DMS 273 treated with DMSO at 0.1 percent for 48 hours (cell line): ENCODE measurements around the gene ZC3H8.
A peak's percentile ranks its signal among the peaks of the same experiment; 100 is the strongest.
"Not testable (repeated sequence)": the region's sequence is repeated elsewhere in the genome, so short reads cannot be mapped to it uniquely, and the experiment has no call there.

Experiments
- DNase-seq: peaks from one replicate; lab custom pipeline; 2025; lab: John Stamatoyannopoulos, UW

ZC3H8 gene

GRCh38 chr2:112259509-112260294 lies 4.9 kb upstream of the ZC3H8 start:
- DNase-seq, result peak; percentile 58

DNA sequence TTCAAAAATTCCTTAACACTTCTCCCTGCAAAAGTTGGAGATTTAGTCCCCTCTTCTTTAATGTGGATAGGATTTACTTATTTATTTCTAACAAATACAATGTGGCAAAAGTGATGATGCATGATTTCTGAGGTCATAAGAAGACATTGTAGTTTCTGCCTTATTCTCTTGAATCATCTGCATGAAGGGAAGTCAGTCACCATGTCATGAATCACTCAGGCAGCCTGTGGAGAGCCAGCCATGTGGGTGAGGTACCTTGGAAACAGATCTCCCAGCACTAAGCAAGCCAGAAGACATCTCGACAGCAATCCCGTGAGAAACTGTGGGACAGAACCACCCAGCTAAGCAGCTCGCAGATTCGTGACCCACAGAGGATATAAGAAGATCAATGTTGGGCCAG lies 2.7 kb upstream of the ZC3H8 start:
- no peak for DNase-seq

GRCh38 chr2:112256654-112257053 lies 1.8 kb upstream of the ZC3H8 start:
- DNase-seq, result no peak

- DNase-seq, result no peak
Observed at GRCh38 chr2:112255875-112256274, 1.0 kb upstream of the ZC3H8 start.

DNA sequence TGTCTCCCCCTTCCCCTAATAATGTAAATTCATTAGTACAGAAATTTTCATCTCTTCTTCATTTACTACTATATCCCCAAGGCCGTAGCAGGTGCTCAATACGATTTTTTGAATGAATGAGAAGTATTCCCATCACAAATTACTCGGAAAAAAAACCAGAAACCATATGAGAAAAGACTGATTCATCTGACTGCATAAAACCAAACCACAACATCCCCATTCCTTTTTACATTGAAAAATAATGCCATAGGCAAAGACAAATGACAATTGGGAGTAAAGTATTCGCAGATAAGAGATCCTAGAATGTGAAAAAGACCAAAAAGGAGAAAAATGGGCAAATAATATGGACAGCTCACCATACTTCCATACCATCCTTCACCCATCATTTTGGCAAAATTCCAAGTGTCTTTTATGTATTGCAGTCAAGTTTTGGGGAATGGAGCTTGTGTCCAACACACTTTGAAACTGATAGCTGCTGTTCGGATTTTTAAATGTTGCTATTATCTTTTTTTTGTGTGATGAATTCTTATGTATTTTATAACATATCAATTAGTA lies 1.5 kb downstream of the ZC3H8 start:
- DNase-seq, result no peak

DNA sequence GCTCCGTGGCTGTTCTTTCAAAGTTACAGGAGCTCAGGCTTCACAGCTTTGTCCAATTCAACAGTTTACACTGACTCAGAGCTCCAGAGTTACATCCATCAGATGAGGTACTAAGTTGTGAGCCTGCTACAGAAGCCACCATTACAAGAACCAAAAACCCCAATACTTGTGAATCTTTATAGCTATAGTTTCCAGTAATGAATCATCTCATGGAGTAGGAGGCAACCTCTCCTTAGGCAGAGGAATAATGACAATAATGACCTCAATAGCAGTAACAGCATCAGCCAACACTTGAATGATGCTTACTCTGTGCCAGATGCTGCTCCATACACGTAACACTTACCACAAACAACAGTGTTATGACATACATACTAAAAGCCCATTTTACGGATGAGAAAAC lies 3.6 kb downstream of the ZC3H8 start:
- DNase-seq, result no peak

GRCh38 chr2:112244854-112245253 lies 10.0 kb downstream of the ZC3H8 start:
- no peak for DNase-seq

- no peak for DNase-seq
Observed at GRCh38 chr2:112243233-112243632, 11.6 kb downstream of the ZC3H8 start.

DNA sequence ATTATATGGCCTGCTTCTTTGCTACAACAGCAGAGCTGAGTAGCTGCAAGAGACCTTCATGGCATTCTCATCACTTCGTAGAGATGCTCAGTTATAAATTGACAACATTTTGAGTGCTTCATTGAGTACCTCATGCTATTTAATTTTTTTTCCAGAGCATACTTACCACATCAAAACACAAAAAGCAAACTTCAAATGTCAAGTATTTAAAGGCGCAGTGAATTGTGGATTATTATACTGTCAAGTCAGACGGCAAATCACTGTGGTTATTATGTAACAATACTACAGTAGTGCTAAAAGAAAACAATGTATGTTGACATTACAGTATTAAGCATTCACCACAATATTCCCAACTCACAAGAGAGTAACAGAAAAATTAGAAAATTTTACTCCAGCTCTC lies 12.5 kb downstream of the ZC3H8 start:
- no peak for DNase-seq

GRCh38 chr2:112239862-112240261 lies 15.0 kb downstream of the ZC3H8 start:
- no peak for DNase-seq

DNA sequence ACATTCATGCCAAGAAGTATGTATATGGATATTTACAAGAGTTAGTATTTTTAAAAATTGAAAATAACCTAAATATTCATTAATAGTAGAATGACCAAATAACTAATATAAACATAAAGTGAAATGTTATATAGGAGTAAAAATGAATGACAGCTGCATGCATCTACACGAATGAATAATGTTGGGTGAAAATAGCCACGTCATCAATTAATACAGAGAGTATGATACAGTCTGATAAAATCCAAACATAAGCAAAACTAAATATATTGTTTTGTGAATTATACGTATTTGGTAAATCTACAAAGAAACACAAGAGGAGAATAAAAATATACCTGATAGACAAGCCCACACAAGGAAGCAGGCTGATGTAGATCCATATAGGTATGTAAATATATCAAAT lies 24.5 kb downstream of the ZC3H8 start:
- DNase-seq, result no peak

DNA sequence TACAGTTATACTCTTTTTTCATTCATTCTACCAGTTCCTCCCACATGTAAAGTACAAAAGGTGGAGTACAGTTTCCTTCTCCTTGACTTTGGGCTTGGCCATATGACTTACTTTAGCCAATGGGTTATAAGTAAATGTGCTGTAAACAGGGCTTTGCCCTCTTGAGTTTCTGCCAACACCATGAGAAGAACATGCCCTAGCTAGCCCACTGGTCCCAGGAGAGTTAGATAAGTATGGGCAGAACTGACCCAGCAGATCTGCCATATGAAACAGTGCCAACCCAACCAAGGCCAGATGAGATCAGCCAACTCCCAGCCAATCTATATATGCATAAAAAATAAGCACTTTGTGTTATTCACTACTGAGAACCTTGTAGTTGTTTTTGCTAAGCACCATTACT lies 25.5 kb downstream of the ZC3H8 start:
- peak; percentile 91 for DNase-seq

DNA sequence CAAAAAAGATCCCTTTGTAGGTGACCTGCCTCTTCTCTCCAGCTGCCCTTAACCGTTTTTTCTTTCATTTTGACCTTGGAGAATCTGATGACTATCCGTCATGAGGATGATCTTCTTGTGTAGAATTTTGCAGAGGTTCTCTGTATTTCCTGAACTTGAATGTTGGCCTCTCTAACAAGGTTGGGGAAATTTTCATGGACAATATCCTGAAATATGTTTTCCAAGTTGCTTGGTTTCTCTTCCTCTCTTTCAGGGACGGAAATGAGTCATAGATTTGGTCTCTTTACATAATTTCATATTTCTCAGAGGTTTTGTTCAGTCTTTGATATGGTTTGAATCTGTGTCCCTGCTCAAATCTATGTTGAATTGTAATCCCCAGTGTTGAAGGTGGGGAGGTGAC lies 34.0 kb downstream of the ZC3H8 start:
- no peak for DNase-seq

DNA sequence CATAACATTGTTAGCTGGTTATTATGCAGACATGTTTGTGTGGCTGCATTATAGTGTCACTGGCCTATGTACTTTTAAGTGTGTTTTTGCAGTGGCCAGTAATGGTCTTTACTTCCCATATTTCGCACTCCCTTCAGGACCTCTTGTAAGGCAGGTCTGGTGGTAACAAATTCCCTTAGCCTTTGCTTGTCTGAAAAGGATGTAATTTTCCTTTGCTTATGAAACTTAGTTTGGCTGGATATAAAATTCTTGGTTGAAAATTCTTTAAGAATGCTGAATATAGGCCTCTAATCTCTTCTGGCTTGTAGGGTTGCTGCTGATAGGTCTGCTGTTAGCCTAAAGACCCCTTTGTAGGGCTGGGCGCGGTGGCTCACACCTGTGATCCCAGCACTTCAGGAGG lies 34.7 kb downstream of the ZC3H8 start:
- DNase-seq, result no peak

DNA sequence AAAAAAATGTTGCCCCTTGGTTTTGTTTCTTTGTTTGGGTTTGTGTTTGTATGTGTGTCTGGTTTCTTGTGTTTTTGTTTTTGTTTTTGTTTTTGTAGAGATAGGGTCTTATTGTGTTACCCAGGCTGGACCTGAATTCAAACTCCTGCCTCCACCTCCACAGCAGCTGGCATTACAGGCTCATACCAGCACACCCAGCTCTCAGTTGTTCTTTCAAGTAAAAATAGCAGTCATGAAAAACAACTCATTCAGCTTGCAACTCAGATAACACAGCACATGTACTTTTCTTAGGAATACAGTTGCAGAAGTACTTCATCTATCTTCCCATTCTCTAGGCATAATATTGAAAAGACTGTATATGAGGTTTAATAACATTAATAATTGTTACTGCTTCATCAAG lies 37.0 kb downstream of the ZC3H8 start:
- no peak for DNase-seq

DNA sequence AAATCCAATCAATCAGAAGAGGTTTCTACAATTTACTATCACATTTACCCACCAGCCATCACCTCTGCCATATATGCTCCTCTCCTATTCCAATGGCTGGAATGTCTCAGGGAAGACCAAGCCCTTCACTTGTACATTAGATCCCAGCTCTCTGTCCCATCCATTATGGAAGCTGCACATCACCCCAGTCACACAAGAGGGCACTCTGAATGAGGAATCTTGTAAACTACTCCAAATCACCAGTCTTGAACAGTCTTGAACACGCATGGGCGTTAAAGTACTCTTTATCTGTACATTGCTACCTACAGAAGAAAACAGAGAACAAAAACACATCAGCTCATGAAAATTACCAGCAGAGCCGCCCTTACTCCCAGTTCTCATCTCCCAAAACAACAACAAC lies 38.7 kb downstream of the ZC3H8 start:
- DNase-seq, result no peak

GRCh38 chr2:112207905-112208304 lies 46.9 kb downstream of the ZC3H8 start:
- DNase-seq, result not testable (repeated sequence)

- DNase-seq, result peak; percentile 18
Observed at GRCh38 chr2:112204411-112204810, 50.4 kb downstream of the ZC3H8 start.

DNA sequence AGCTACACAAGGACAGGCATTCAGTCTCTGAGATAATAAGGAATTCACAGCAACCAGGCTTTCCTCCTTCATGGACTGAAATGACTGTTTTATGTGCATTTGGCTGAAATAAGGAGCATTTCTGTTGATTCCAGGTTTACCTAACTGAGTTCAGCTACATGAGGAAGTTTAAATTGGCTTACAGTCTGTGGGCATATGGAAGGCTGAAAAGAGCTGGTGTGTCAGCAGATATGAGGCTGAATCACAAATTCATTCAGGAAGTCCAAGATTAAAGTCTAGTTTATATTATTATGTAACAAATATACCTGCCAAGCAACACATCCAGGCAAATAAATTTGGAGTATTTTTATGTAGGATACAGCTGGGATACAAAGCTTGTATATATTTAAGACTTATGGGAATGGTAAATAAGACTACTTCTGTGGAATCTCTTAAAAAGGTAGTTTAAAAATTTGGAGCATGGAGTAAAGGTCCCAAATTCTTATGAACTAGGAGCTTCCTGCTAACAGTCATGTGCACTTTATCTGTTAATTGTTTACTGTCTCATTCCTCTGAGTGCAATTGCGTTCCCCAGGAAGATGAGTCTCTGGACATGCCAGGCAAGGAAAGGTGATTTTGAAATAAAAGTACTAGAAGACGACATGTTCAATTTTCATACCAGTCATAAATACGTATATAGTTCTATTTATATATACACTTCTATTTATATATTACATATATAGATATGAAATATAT lies 53.0 kb downstream of the ZC3H8 start:
- DNase-seq, result no peak

DNA sequence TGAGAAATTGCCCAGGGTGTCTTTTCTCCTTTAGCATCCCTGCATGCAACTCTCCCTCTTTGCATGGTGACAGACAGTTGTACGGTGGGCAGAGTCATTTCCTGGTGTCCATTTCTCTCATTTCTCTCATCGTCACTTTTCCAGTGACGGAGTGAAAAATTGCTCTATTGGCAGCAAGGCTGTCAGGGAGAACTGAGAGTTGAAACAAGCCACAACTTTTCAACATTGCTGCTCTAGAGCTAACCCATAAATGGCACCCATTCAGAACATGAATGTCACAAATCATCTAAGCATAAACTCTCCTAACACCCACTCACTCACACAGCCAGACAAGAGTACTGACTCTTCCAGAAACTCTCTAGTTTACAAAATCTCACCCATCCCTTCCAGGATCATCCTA lies 55.7 kb downstream of the ZC3H8 start:
- no peak for DNase-seq

DNA sequence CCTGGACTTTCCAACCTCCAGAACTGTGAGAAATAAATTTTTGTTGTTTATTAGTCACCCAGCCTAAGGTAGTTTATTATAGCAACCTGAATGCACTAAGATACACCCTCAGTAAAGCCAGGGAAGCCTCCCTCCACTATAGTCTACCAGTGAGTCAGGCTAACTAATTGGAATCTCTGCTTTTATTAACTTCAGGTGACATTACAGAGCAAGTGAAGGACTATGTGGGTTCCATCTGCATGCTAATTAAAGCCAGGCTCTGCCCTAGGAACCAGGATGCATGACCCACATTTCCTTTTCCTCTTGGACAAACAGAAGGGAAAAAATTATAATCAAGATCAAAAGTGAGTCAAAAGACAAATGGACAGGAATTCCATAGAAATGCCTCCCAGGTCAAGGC lies 56.1 kb downstream of the ZC3H8 start:
- DNase-seq, result no peak

- no peak for DNase-seq
Observed at GRCh38 chr2:112197868-112198267, 57.0 kb downstream of the ZC3H8 start.

DNA sequence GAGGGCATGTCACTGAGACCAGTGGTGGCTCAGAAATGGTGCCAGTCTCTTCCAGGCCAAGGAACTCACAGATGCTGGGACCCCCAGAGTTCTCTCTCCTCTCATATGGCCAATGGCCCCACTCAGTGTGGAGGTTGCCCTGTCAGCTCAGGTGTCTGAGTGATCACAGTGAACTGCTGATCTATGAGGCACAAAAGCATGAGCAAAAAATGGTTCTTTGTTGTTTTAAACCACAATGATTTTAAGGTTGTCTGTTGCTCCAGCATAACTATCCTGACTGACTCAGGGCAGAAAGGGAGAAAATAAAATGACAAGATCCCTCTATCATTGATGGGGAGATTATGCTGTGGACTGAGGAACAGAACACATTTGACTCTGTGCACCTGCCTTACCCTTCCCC lies 58.9 kb downstream of the ZC3H8 start:
- DNase-seq, result no peak
